ELF-1 (cell line): ENCODE measurements around the gene MUL1.
"Not testable (repeated sequence)": the region's sequence is repeated elsewhere in the genome, so short reads cannot be mapped to it uniquely, and the experiment has no call there.

Experiments used
- DNase-seq: peaks from one replicate; pipeline ENCODE4 v3.0.0-alpha.2; 2016; ENCODE audit warnings: low read depth, low spot score

MUL1 gene, protein sequence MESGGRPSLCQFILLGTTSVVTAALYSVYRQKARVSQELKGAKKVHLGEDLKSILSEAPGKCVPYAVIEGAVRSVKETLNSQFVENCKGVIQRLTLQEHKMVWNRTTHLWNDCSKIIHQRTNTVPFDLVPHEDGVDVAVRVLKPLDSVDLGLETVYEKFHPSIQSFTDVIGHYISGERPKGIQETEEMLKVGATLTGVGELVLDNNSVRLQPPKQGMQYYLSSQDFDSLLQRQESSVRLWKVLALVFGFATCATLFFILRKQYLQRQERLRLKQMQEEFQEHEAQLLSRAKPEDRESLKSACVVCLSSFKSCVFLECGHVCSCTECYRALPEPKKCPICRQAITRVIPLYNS

GRCh38 chr1:20507564-20508410 is at the start of gene MUL1:
MUL1 (minus strand) TSS chr1:20508151; CDS start chr1:20508024, 127 bp downstream.
- peak; percentile 94 for DNase-seq

DNA sequence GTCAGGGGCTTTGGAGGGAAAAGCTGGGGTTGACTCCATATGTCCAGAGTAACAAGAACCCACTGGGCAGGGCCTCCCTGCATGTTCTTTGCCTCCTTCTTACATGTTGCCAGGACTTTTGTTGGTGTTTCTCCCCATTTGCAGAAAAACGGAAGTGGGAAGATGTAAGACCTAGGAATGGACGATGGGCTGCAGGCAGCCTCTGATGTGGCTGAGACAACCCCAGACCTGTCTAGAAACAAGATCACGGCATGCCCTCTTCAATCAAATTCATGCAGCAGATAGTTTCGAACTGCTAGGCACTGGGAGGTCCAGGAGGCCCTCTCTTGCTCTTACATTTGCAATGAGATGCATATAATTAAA is 47.8 kb upstream of the MUL1 start:
- no peak for DNase-seq

GRCh38 chr1:20555025-20555757 is 47.2 kb upstream of the MUL1 start:
- no peak for DNase-seq

DNA sequence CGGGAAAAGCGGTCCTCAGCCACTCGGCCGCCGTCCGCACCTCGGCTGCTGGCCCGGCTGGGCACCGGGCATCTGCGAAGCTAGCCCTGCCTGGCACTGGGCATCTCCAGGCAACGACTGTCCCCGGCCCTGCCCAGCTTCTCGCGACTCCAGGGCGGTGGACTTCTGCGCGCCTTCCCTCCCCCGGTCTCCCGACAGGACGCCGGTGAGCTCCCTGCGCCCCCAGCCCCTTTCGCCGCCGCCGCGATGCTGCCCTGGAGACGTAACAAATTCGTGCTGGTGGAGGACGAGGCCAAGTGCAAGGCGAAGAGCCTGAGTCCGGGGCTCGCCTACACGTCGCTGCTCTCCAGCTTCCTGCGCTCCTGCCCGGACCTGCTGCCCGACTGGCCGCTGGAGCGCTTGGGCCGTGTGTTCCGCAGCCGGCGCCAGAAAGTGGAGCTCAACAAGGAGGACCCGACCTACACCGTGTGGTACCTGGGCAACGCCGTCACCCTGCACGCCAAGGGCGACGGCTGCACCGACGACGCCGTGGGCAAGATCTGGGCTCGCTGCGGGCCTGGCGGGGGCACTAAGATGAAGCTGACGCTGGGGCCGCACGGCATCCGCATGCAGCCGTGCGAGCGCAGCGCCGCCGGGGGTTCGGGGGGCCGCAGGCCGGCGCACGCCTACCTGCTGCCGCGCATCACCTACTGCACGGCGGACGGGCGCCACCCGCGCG is 44.9 kb upstream of the MUL1 start:
- DNase-seq = peak; percentile 48

GRCh38 chr1:20551945-20552727 is 44.2 kb upstream of the MUL1 start, which contains the start of gene FAM43B:
FAM43B (plus strand) TSS chr1:20552573; CDS start chr1:20552974, 401 bp downstream.
- peak; percentile 51 for DNase-seq

DNA sequence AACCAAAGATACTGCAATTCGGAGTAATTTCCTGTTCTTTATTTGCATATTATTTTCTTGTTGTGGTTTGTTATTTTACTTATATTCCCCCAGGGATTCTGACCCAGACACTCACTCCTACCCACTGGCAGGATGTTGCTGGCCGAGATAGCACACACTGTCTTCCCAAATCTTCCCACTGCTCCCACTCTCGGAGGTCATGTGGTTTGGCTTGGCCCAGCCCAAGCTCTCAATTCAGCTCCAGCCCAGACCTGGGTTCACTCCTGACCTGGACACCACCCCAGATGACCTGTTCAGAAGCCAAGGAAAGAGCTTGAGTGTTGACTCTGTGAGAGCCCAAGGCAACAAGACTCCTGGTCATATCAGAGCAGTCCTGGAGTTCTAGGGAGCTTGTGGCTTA is 43.2 kb upstream of the MUL1 start:
- DNase-seq = no peak

DNA sequence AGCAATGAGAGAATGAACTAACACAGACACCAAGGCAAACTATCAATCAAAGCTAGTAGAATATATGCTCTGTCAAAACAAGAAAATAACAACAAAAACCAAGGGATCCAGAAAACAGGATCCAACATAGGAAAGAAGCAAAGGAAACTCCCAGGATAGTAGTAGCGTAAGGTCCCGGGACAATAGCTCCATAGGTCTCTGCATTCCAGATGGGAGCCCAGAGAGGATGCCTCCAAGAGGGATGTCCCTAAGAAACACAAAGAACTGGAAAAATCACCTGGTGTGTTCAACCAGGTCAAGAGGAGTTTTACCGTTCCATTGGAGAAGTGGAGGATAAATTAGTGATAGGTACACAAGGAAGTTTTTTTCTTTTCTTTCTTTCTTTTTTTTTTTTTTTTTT is 38.7 kb upstream of the MUL1 start:
- no peak for DNase-seq

DNA sequence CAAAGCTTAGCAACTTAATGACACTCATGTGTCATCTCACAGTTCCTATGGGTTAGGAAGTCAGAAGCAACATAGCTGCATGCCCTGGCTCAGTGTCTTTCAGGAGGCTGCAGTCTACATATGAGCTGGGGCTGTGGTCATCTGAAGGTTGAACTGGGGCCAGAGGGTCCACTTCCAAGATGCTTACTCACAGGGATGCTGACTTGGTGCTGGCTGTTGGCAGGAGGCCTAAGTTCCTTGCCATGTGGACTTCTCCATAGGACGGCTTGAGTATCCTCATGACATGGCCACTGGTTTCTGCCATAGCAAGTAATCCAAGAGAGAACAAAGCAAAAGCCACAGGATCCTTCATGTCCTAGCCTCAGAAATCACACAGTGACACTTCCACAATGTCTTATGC is 32.3 kb upstream of the MUL1 start:
- DNase-seq = no peak

DNA sequence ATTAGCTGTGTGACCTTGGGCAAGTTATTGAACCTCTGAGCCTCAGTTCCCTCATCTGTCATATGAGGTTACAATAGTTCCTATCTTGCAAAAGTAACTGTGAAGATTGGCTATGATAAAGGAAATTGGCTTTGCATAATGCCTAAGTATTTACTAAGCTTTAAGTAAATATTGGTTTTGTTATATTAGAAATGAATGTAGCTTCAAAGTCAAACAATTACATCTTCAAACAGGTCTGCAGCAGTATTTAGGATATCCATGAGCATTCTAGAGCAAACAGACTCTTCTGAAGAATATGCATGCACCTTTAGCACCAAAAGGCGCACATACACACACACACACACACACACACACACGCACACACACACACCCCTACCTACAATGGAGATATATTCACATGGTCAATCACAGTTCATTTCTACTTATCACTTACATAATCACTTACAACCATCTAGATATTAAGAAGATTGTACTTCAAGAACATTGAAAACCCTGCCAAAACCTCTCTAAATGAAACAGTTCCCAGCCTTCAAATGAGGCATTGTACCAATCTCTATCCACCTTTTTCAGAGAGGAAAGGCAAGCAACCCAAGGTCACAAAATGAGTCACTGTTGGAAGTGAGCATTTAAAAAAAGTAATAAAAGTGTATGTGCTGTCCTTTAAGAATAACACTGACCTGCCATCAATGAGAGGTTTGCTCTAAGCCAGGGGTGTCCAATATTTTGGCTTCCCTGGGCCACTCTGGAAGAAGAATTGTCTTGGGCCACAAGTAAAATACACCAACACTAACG is 31.0 kb upstream of the MUL1 start:
- DNase-seq = no peak

DNA sequence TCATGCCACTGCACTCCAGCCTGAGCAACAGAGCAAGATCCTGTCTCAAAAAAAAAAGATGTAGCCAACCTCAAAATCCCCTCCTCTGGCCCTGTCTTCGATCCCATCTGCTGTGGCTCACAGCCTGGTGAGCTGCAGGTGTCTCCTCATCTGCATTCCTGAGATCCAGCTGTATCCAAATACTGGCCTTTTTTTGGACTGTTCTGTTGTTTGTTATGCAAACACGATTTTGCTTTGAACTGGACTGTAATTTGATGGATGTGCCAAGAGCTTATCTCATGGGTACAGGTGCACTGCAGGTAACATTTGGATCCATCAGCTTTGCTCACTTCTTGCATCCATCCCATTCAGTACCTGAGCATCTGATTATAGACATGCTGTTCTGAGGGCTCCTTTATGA is 30.3 kb upstream of the MUL1 start:
- no peak for DNase-seq

GRCh38 chr1:20534659-20535417 is 26.9 kb upstream of the MUL1 start:
- DNase-seq = no peak

DNA sequence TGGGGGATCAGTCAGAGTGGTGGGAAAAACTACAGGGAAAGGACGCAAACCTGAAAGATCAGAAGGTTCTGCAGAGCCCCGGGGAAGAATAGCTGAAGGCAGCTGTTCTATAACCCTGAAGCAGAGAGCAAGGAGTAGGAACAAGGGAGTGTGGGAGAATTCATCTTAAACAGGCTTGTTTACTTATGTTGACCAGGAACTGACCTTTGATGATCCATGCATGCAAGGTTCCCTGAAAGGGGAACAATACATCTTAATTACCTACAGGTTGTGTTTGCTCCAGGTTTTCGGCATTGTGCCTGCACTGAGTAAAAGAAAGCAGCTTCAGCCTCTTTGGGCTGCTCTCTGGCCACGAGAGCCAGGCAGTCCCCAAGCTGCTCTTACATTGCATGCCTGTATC is 25.7 kb upstream of the MUL1 start:
- DNase-seq = peak; percentile 17

- no peak for DNase-seq
These were observed 22.9 kb upstream of the MUL1 start for GRCh38 chr1:20530901-20531300.

DNA sequence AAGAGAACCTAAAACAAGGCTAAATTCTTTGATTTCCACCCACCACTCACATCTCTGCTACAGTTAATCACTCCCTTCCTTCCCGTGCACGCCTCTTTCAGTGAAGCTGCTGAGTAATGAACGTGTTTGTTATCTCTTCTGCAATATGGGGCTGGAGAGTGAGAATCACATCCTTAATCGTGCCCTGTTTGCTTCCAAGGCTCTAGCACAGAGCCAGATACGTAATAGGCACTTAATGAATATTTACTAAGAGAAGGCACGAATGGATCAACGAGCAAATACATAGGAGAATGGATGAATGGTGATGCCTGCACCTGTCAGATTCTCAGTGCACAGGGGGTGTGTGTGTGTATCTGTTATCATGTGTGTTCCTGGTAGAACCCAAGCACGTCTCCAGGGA is 22.4 kb upstream of the MUL1 start:
- DNase-seq = no peak

DNA sequence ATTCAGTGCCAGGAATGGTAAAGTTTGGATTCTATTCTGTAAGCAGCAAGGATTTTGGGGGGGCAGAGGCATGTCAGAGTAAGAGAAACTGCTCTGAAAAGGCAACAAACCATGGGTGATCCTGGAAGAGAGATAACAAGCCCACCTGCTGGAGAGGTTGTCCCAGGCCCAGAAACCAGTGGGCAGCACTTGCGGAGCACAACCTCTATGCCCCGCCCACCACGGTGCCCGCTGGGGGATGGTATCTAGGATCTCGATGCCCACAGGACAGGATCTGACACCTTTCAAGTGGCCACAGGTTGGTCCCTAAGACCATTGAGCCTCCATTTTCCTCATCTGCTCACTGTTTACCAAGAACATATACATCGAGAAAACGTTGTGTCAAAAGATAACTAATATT is 20.3 kb upstream of the MUL1 start:
- no peak for DNase-seq

GRCh38 chr1:20526267-20526666 is 18.3 kb upstream of the MUL1 start:
- DNase-seq = no peak

GRCh38 chr1:20521960-20522861 is 14.3 kb upstream of the MUL1 start:
- DNase-seq = peak; percentile 87

DNA sequence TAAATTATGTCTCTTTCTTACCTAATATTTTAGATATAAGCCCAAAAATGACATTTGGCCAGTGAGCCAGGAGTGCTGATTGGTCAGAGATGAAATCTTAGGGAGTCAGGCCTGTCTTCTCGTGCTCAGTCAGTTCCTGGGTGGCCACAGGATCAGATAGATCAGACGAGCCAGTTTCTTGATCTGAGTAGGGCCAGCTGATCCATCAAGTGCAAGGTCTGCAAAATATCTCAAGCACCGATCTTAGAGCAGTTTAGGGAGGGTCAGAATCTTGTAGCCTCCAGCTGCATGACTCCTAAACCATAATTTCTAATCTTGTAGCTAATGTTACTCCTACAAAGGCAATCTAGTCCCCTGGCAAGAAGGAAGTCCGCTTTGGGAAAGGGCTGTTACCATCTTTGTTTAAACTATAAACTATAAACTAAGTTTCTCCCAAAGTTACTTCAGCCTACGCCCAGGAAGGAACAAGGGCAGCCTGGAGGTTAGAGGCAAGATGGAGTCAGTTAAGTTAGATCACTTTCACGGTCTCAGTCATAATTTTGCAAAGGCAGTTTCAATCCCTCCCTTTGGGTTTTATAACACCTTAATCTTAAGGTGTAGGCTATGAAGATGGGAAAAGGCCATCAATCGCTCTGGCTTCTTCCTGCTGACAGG is 11.8 kb upstream of the MUL1 start:
- DNase-seq = not testable (repeated sequence)
